IPS-18c (cell line): ENCODE data around the gene PEA15.

ENCODE experiments used
- H3K4me3 ChIP-seq: 2 replicates; pipeline ENCODE4 v1.7.0; 2013; ENCODE audit warnings: low read depth, mild to moderate bottlenecking, low read length, moderate library complexity; ENCODE audit not compliant: insufficient read depth
- H3K9me3 ChIP-seq: one replicate; pipeline ENCODE4 v1.6.1; 2013; ENCODE audit warnings: mild to moderate bottlenecking, low read length, moderate library complexity; ENCODE audit not compliant: control insufficient read depth, insufficient read depth

The PEA15 gene, protein sequence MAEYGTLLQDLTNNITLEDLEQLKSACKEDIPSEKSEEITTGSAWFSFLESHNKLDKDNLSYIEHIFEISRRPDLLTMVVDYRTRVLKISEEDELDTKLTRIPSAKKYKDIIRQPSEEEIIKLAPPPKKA

GRCh38 chr1:160205242-160206035, at the start of gene PEA15:
Gene PEA15, plus strand, starts transcription at chr1:160205384. Its CDS starts 6,161 bp downstream, at chr1:160211545.
- H3K9me3 ChIP-seq: no peaks in the 10 kb centered on the region
- peak within 1 kb of the TSS; percentile 98 for H3K4me3 ChIP-seq

GRCh38 chr1:160156361-160156760, 48.8 kb upstream of the PEA15 start:
- H3K9me3 ChIP-seq: no peaks in the 10 kb centered on the region
- no peak overlapping the region for H3K4me3 ChIP-seq

DNA sequence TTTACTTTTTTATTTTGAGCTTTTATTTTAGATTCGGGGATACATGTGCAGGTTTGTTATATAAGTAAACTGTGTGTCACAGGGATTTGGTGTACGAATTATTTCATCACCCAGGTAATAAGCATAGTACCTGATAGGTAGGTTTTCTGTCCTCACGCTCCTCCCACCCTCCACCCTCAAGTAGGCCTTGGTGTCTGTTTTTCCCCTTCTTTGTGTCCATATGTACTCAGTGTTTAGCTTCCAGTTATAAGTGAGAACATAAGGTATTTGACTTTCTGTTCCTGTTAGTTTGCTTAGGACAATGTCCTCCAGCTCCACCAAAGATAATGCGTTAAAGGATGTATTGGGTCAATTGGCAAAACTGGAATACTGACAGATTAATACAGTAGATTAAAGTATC, 48.0 kb upstream of the PEA15 start:
- Histone ChIP-seq H3K4me3 (no peak overlapping the region), H3K9me3 (no peaks in the 10 kb centered on the region)

- no peaks in the 10 kb centered on the region for H3K9me3 ChIP-seq
- no peak overlapping the region for H3K4me3 ChIP-seq
Observed at GRCh38 chr1:160158031-160158430, 47.2 kb upstream of the PEA15 start.

- H3K4me3 ChIP-seq: no peak overlapping the region
- H3K9me3 ChIP-seq: no peaks in the 10 kb centered on the region
Observed at GRCh38 chr1:160158534-160158933, 46.6 kb upstream of the PEA15 start.

- no peak overlapping the region for H3K4me3 ChIP-seq
- no peaks in the 10 kb centered on the region for H3K9me3 ChIP-seq
Observed at GRCh38 chr1:160159846-160160245, 45.3 kb upstream of the PEA15 start.

GRCh38 chr1:160161965-160162705, 43.0 kb upstream of the PEA15 start:
- H3K4me3 ChIP-seq: no peak overlapping the region
- no peaks in the 10 kb centered on the region for H3K9me3 ChIP-seq

DNA sequence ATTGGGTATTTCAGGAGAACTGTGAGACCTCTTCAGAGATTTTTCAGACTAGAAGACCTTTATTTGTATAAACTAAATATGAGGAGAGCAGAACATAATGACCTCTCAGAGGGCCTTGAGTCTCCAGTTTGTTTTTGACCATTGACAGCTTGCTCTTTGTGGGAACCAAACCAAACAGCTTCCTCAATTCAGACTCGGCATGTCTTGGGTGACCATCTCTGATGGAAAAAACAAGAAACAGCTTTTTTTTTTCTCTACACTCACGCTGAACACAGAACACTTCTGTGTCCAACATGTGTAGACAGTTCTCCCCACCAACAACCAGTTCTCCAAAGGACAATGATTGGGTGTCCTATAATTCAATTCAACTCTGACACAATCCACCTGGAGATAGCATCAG, 42.3 kb upstream of the PEA15 start:
- Histone ChIP-seq H3K4me3 (no peak overlapping the region), H3K9me3 (no peaks in the 10 kb centered on the region)

DNA sequence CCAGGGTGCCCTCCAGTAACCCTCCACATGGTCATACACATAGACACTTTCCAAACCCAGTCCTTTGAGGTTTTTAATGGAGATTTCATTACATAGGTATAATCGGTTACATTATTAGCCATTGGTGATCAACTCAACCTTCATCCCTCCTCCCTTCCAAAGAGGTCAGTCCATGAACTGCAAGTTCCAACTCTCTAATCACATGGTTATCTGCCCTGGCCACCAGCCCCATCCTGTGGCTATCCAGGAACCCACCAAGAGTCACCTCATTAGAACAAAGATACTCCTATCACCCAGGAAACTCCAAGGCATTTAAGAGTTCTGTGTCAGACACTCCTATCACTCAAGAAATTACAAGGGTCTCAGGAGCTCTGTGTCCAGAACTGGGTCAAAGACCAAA, 41.6 kb upstream of the PEA15 start:
- Histone ChIP-seq H3K4me3 (no peak overlapping the region), H3K9me3 (no peaks in the 10 kb centered on the region)

DNA sequence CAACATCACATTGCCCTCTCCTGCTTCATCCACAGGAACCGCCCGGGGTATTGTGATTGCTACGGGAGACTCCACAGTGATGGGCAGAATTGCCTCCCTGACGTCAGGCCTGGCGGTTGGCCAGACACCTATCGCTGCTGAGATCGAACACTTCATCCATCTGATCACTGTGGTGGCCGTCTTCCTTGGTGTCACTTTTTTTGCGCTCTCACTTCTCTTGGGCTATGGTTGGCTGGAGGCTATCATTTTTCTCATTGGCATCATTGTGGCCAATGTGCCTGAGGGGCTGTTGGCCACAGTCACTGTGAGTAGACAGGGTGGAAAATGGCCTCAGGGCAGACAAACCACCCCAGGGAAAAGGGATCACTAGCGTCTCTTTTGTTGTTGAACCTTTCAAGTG, 41.1 kb upstream of the PEA15 start:
- no peak overlapping the region for H3K4me3 ChIP-seq

GRCh38 chr1:160166166-160166868, 38.9 kb upstream of the PEA15 start:
- no peaks in the 10 kb centered on the region for H3K9me3 ChIP-seq
- H3K4me3 ChIP-seq: no peak overlapping the region

More for the DNA sequence above, 41.1 kb upstream of the PEA15 start:
- H3K9me3 ChIP-seq: no peaks in the 10 kb centered on the region

GRCh38 chr1:160167056-160167455, 38.1 kb upstream of the PEA15 start:
- Histone ChIP-seq H3K9me3 (no peaks in the 10 kb centered on the region), H3K4me3 (no peak overlapping the region)

- Histone ChIP-seq H3K9me3 (no peaks in the 10 kb centered on the region), H3K4me3 (no peak overlapping the region)
Observed at GRCh38 chr1:160167580-160167979, 37.6 kb upstream of the PEA15 start.

GRCh38 chr1:160168016-160168415, 37.2 kb upstream of the PEA15 start:
- H3K4me3 ChIP-seq: no peak overlapping the region
- no peaks in the 10 kb centered on the region for H3K9me3 ChIP-seq

DNA sequence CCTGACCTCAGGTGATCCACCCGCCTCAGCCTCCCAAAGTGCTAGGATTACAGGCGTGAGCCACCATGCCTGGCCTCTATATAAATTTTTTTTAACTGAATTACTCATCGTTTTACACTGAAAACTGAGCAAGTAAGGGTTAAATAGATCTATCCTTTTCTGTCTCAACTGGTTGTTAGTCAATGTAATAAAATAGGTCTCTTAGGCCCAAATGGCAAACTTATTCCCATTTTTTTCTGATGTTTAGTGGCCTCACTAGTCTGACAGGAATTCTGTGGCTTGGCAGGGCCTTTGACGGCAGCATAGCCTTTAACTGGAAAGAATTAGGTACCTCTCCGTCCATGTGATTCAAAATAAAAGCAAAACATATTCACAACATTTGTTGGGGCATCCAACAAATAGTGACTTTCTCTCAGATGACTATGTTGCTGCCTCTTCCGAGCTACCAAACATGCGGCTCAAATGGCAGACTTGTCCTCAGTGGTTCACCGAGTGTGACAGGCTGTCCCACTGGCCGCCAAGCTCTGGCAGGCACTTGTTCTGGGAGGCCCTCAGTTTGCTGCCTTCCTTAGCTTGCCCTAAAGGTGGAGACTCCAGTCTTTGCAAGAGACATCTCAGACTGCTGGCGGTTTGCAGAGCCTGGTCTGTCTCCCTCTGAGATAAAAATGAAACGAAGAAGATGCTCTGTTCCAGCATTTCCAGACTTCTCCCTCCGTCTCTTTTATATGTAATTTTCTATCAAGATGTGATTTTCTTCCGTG, 36.4 kb upstream of the PEA15 start:
- Histone ChIP-seq H3K4me3 (no peak overlapping the region; the same call in 1 of the 2 replicates), H3K9me3 (no peaks in the 10 kb centered on the region)

DNA sequence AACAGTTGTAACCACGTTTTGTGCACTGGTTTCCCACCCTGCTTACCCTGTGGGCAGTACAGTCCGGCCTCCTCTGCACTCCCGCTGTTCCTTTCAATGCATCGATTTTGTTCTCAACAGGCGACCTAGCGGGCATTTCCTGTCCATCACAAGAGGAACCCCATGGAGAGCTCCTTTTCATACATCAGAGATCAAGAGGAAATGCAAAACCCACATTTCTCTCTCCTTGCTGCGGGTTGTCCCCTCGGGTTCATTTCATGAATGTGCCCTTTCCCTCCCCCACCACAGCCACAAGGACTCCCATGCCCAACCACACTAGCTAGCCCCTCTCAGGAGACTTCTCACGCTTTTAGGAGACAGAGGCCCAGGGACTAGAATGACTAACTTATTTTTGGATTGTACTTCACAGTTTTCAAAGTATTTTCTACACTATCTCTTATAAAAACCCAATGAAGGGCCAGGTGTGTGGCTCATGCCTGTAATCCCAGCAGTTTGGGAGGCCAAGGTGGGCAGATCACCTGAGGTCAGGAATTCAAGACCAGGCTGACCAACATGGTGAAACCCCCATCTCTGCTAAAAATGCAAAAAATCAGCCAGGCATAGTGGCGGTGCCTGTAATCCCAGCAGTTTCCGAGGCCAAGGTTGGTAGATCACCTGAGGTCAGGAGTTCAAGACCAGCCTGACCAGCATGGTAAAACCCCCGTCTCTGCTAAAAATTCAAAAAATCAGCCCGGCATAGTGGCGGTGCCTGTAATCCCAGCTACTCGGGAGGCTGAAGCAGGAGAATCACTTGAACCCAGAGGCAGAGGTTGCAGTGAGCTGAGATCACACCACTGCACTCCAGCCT, 35.4 kb upstream of the PEA15 start:
- no peak overlapping the region for H3K4me3 ChIP-seq

More for the DNA sequence above, 35.4 kb upstream of the PEA15 start:
- H3K9me3 ChIP-seq: no peaks in the 10 kb centered on the region
